Anterior cingulate cortex (tissue), 58 donors: ENCODE data around the gene ZDHHC11B.
"Not testable (repeated sequence)": the region's sequence is repeated elsewhere in the genome, so short reads cannot be mapped to it uniquely, and the experiment has no call there.

Source experiments
- DNase-seq, 58 donors: peaks; one replicate each; lab custom pipeline; 2025; lab: John Stamatoyannopoulos, UW

Gene ZDHHC11B

DNA sequence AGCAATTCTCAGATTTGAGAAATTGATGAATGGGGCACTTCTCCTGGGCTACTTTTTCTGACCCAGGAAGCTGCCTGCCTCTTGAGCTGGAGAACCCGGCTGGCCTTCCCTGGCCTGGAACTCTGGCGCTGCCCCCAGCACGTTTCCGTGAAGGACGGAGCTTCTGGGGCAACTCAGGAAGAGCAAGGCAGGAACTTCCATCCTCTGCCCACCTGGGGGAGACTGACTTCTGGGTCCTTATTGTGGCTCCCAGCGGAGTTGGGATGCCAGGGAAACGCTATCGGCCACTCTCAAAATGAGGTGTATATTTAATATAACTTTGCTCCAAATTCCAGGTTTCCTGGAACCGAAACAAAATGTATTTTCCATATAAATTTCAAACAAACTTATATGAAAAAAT lies 57.4 kb downstream of the ZDHHC11B start:
- DNase-seq = not testable (repeated sequence)

DNA sequence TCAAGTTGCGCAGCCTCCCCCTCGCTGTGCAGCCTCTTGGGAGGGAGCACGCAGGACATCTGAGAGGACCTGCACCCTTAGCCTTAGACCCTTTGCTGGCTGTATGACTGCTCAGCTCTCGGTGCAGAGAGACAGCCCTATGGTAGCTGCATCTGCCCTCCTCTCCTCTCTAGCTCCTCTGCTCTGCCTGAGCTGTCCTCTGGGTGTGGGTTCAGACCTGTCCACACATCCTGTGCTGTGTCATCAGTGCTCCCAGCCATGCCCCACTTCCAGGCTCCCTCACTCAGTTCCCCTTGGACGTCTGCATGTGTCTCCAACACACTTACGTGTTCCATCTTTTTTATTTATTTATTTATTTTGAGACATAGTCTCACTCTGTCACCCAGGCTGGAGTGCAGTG lies 60.7 kb downstream of the ZDHHC11B start:
- DNase-seq = not testable (repeated sequence)

DNA sequence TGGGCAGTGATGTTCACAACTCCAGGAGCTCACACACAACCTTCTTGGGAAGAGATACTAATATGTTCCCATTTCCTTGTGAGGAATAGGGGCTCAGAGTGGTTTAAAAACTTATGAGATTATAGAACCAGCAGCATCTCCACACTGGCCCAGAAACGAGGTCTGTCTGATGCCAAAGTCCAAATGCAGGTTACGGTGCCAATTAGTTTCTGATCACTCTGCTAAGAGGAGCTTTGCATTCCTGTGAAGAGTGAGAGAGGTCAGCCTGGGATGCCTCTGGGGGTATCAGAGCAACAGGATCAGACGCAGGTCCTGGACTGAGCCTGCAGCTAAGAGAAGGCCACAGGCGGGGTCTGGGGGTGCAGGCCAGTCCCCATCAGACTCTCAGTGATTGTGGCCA lies 61.2 kb downstream of the ZDHHC11B start:
- DNase-seq = not testable (repeated sequence)

DNA sequence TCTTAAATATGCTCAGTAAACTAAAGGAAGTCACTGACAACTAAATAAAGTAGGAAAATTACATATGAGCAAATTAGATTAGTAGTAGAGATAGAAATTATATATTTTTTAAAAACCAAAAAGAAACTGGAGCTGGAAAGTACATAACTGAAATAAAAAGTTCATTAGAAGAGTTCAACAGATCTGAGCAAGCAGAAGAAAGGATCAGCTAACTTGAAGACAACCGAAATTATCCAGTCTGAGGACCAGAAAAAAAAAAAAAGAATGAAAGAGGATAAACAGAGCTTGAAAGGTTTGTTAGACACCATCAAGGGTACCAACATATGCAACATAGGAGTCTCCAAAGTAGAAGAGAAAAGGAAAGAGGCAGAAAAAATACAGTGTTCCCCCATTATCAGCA lies 65.2 kb downstream of the ZDHHC11B start:
- not testable (repeated sequence) for DNase-seq

DNA sequence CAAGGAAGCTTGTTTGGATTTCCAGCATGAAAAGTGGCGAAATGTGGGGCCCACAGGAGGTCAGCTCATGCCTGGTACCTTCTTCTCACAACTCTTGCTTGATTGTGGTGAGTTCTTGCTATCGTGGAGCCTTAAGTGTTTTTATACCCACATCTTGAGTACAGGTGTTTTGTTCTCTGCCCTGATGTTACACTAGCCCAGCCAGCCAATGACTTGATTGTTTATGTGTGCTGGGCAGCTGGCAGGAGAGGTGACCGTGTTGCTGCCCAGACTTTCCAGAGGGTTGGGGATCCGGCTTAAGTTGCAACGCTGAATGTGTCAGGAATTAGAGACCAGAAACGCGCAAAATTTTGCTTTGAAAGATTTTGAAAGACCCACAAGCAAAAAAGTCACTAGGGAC lies 67.4 kb downstream of the ZDHHC11B start:
- peak in 2 of 58 donors; percentile 11 to 16 for DNase-seq

DNA sequence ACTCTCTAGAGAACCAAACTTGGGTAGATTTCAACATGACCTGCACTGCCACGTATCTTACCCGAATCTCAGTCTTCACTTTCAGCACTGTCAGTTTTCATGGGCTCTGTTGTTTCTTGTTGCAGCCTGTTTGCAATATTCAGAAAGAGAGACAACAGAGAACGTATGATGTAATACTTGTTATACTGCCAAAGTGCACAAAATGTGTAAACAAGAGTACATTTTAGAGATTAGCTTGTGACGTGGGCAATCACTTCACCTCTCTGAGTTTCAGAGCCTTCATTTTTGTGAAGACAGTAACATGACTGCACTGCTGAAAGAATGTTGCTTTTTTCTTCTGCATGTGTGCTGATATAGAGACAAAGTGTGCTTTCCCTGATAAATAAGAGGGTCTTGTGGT lies 67.8 kb downstream of the ZDHHC11B start:
- peak in 1 of 58 donors; percentile 37 for DNase-seq

DNA sequence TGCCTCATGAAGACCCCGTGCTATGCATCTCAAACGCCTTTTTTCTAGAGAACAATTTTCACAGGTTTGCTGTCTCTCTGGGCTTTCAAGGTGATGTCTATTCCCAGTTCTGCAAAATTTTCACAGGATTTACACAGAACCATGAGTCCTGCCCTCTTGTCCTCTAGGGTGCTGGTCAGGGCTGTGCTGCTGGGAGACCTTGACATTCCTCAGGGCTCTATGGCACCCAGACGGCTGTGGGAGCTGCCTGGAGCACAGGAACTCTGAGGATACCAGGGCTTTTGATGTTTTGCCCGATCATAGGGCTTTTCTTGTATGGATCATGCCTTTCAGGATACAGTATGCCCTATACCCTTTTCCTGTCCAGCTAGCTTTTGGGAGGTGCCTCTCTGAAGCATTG lies 68.9 kb downstream of the ZDHHC11B start:
- not testable (repeated sequence) for DNase-seq

DNA sequence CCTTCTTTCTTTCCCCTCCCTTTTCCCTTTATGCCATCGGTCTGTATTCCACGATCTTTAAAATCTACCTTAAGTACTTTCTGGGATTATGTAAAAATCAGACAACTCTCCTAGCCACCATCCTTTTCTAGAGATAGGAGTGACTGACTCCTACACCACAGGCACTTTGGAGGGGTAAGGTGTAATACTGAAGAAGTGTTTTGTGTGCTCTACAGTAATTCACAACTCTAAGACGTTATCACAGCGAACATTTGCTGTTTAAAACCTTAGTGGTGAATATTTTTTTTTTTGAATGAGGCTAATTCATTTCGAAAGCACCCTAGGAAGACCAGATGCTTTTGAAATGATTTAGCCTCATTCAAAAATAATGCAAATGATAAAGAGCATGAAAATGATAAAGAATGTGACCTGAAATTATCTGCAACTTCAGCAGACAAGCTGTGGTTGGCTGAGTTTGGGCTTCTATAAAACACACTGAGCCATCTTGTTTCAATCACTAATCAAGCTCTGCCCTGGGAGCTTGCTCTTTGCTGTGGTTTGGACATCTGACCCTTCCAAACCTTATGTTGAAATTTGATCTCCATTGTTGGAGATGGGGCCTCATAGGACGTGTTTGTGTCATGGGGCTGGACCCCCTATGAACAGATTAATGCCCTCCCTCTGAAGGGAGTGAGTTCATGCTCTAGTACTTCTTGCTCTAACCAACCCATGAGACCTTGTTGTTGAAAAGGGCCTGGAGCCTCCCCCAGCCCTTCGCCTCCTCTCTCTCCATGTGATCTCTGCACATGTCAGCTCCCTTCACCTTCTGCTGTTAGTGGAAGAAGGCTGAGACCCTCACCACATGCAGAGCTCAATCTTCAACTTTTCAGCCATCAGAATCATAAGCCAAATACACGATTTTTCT lies 70.1 kb downstream of the ZDHHC11B start:
- not testable (repeated sequence) for DNase-seq

DNA sequence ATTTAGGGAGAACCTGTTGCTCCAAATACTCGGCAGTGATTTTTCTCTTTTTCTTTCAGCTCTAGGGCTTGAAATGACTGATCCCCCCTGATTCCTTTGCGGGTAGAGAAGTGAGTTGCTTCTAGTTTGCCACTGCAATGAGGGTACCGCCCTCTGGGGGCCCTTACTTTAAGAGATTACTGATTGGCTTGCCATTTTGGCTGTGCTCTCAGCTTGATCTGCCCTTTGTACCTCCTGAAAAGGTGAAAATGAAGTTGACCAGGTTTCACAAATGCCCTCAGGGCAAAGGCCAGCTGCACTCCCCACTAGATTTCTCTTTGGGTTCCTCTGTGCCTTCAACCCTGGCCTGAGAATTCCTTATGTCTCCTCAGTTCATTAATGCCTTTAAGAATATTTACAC lies 70.8 kb downstream of the ZDHHC11B start:
- DNase-seq = not testable (repeated sequence)

DNA sequence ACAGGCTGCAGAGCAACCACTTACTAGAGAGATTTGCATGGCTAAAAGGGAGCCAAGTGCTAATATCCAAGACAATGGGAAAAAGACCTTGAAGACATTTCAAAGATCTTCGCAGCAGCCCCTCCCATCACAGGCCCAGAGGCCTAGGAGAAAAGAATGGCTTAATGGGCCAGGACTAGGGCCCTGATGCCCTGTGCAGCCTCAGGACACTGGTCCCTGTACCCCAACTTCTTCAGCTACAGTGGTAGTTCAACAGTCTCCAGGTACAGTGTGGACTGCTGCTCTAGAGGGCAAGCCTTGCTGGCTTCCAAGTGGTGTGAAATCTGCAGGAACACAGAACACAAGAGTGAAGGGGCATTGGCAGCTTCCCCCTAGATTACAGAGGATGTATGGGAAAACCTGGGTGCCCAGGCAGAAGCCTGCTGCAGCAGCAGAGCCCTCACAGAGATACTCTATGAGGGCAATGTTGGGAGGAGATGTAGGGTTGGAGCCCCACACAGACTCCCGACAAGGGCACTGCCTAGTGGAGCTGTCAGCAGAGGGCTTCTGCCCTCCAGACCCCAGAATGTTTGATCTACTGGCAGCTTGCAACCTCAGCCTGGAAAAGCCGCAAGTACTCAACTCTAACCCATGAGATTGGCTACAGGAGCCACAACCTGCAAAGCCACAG lies 75.5 kb downstream of the ZDHHC11B start:
- DNase-seq = not testable (repeated sequence)

DNA sequence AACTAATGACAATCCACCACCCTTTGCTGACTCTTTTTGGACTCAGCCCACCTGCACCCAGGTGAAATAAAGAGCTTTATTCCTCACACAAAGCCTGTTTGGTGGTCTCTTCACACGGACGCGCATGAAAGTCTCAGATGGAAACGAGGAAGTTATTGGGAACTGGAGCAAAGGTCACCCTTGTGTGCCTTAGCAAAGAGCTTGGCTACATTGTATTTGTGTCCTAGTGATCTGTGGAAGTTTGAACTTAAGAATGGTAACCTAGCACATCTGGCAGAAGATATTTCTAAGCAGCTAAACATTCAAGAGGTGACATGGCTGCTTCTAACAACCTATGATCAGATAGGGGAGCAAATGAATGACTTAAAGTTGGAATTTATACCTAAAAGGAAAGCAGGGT lies 76.2 kb downstream of the ZDHHC11B start:
- DNase-seq = not testable (repeated sequence)

DNA sequence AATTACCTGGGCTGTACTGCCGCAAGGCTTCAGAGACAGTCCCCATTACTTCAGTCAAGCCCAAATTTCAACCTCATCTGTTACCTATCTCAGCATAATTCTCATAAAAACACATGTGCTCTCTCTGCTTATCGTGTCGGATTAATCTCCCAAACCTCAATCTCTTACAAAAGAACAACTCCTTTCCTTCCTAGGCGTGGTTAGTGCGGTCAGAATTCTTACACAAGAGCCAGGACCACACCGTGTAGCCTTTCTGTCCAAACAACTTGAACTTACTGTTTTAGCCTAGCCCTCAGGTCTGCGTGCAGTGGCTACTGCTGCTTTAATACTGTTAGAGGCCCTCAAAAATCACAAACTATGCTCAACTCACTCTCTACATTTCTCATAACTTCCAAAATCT lies 78.4 kb downstream of the ZDHHC11B start:
- DNase-seq = not testable (repeated sequence)

DNA sequence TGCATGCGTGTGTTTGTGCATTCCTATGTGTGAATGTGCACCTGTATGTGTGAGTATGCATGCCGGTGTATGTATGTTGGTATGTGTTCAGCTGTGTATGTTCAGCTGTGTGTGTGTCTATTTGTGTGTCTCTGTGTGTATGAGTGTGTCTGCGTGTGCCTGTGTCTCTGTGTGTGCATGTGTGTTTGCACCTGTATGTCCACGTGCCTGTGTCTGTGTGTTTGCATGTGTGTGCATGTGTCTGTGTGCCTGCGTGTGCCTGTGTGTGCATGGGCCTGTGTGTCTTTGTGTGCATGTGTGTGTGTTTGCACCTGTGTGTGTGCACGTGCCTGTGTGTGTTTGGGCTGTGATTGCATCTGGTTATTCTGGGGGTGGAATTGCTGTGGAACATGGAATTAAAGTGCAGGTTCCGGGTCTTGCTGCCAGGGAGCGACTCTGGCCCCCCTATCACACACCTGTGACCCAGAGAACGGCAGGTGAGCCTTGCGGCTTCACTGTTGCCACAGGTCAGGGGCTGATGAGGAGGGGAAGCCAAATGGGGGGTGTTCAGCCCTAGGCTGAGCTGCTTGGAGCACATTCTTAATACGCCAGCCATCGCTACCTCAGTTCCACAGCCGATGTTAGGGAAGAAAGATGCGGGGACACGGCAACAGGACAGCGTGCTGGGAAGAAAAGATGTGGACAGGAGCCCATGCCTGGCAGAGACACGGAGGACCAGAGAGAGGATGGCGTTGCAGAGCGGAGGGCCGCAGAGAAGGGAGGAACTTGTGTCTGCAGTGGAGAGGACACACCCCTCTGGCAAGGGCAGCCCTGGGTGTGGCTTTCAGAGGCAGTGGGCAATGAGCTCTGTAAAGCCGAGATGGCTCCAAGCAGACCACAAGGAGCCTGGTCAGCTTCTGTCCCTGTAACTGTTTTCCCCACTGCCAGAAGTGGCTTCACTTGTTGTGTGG lies 87.5 kb downstream of the ZDHHC11B start:
- not testable (repeated sequence) for DNase-seq

DNA sequence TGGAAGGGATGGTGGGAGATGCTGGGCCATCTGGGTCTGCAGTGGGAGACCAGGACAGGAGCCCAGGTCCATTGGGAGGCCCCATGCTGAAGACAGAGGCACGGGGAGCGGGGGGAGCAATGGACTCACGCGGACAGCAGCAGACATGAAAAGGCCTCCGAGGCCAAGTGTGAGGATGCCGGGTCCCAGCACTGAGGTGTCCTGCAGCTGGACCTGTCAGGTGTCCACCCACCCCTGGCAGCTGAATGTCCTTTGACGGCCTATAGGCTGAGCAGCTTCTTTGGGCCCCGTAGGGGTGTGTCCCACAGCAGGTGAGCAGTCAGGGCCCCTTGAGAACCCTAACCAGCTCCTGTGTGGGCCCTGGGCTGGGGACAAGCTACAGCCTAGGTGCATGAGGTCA lies 88.3 kb downstream of the ZDHHC11B start:
- DNase-seq = not testable (repeated sequence)

DNA sequence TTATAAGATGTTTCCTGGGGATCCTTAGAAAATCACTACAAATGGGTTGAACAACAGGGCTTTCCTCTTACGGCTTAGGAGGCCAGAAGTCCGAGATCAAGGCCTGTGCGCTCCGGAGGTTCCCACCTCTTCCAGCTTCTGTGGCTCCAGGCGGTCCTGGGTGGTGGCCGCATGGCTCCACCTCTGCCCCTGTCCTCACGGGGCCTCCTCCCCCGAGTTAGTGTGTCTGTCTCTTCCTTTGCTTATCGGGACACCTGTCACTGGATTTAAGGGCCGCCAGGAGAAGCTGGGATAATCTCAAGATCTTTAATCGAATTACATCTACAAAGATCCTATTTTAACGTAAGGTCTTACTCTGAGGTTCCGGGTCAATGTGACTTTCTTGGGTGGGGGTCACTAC lies 89.1 kb downstream of the ZDHHC11B start:
- not testable (repeated sequence) for DNase-seq

DNA sequence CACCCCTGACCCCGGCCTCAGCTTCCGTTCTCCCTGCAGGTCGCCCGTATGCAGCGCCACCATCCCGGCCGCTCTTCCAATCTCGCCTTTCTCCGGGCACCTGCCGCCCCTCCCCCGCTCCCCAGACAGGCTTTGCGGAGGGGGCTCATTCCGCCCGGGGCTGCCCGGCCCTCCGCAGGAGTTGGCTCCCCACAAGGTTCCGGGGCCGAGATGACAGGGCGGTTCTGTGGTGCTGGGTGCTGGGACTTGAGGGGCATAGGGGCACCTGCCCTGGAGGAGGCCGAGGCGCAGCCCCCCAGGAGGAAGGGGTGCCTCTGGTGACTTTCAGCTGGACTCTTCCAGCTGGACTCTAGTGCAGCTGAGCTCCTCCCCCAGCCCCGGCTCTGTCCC lies 90.5 kb downstream of the ZDHHC11B start:
- DNase-seq = not testable (repeated sequence)

DNA sequence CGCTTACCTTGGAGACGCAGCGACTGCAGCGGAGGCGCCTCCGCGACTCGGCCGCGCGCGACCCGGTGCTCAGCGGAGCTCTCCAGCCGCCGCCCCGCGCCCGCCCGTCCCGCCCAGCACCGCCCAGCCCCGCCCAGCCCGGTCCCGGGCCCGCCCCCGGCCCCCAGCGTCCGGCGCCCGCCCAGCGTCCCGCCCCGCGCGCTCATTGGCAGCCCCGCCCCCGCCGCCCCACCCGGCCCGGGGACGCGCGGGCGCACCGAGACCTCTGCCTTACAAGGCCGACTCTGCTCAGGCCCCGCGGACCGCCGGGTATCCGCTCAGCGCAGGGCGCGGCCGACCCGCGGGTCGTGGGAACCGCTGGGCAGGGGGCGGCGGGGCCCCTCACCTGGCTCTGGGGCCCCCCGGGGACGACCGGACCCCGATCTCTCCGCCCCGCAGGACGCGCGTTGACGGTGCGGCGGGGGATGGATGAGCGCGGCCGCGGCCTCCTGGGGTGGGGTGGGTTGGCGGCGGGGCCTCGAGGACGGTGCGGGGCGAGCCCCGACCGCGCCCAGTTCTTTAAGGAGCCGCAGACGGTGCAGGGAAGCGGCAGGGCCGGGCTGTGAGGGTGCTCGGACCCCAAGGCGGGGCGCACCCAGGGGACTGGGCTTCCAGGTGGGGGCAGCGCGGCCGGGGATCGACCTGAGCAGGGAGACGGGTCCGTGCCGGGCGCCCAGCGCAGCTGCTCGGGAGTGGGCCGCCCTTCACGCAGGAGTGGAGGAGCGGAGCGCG lies 91.1 kb downstream of the ZDHHC11B start, which contains the start of gene TPPP:
TSS of gene TPPP (minus strand) at position 82 of the 771 bp plus-strand sequence. CDS start 15,292 bp downstream, outside the sequence.
- peak in 57 of 58 donors; percentile 18 to 98 (median 86) for DNase-seq

DNA sequence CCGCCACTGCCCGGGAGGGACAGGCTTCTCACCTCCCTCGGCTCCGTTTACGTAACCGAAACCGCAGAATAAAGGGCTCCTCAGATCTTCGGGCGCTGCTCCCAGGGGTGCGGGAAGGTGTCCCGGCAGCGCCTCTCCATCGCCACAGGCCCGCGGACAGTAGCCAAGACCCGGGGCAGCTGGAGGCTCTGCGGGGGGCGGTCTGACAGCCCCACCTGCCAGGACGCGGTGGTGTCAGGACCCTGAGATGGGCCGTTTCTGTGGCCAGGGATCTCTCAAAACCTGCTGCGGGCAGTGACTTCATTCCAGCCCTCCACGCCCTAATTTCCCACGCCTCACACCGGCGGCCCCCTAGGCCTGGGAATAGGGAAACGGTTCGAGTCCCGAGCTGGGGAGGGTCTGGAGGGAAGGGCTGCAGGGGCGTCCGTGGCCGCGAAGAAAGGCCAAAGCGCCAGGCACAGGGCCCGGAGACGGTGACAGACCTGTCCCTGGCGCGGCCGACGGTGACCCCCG lies 91.9 kb downstream of the ZDHHC11B start:
- not testable (repeated sequence) for DNase-seq

DNA sequence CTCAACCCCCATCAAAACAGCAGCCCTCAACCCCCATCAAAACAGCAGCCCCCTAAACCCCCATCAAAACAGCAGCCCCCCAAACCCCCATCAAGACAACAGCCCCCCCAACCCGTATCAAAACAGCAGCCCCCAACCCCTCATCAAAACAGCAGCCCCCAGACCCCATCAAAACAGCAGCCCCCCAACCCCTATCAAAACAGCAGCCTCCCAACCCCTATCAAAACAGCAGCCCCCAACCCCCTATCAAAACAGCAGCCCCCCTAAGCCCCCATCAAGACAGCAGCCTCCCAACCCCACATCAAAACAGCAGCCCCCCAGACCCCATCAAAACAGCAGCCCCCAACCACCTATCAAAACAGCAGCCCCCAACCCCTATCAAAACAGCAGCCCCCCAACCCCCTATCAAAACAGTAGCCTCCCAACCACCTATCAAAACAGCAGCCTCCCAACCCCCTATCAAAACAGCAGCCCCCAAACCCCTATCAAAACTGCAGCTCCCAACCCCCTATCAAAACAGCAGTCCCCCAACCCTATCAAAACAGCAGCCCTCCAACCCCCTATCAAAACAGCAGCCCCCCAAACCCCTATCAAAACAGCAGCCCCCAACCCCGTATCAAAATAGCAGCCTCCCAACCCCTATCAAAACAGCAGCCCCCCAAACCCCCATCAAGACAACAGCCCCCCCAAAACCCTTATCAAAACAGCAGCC lies 92.6 kb downstream of the ZDHHC11B start:
- DNase-seq = no peak
